GM23248 (cell line): ENCODE results near the gene NHSL1. TPM values are rescaled to one million over a fixed set of nuclear protein-coding genes. Genes with fewer than 3 reads are reported as not detected.

Experiments used
- DNase-seq: peaks from one replicate; pipeline ENCODE4 v3.0.0-alpha.2; 2015
- H2AFZ ChIP-seq: fragments of 200-600 bp; sonication (generic); 2 replicates; pipeline ENCODE4 v1.6.1; 2016; ENCODE audit warnings: antibody characterized with exemption
- H3F3A ChIP-seq: fragments of 200-600 bp; sonication (generic); 2 replicates; pipeline ENCODE4 v1.6.1; 2016; ENCODE audit warnings: mild to moderate bottlenecking, antibody characterized with exemption, mixed run types; ENCODE audit not compliant: insufficient read depth
- H3K27ac ChIP-seq: fragments of 200-600 bp; sonication (generic); 2 replicates; pipeline ENCODE4 v1.5.1; 2016; ENCODE audit warnings: mild to moderate bottlenecking
- H3K27me3 ChIP-seq: fragments of 200-600 bp; sonication (generic); replicated peaks from 2 replicates; pipeline ENCODE4 v1.6.1; 2016; ENCODE audit warnings: mild to moderate bottlenecking; ENCODE audit not compliant: insufficient read depth
- H3K36me3 ChIP-seq: fragments of 200-600 bp; sonication (generic); 2 replicates; pipeline ENCODE4 v1.6.1; 2016; ENCODE audit warnings: low read depth, mild to moderate bottlenecking
- H3K4me1 ChIP-seq: fragments of 200-600 bp; sonication (generic); 2 replicates; pipeline ENCODE4 v1.6.1; 2016; ENCODE audit warnings: mild to moderate bottlenecking; ENCODE audit not compliant: insufficient read depth
- H3K4me2 ChIP-seq: fragments of 200-600 bp; sonication (generic); one replicate; pipeline ENCODE4 v1.6.1; 2016; ENCODE audit warnings: mild to moderate bottlenecking; ENCODE audit not compliant: unreplicated experiment
- H3K4me3 ChIP-seq: fragments of 200-600 bp; sonication (generic); 2 replicates; pipeline ENCODE4 v1.5.1; 2016; ENCODE audit warnings: mild to moderate bottlenecking
- H3K79me2 ChIP-seq: fragments of 200-600 bp; sonication (generic); 2 replicates; pipeline ENCODE4 v1.6.1; 2016; ENCODE audit warnings: mild to moderate bottlenecking; ENCODE audit not compliant: insufficient read depth
- H3K9ac ChIP-seq: fragments of 200-600 bp; sonication (generic); 2 replicates; pipeline ENCODE4 v1.6.1; 2016; ENCODE audit warnings: mild to moderate bottlenecking
- H3K9me2 ChIP-seq: fragments of 200-600 bp; sonication (generic); 2 replicates; pipeline ENCODE4 v1.6.1; 2016; ENCODE audit warnings: mixed run types, mild to moderate bottlenecking, moderate library complexity; ENCODE audit not compliant: insufficient read depth
- H3K9me3 ChIP-seq: fragments of 200-600 bp; sonication (generic); one replicate; pipeline ENCODE4 v1.6.1; 2017; ENCODE audit warnings: low read depth
- H4K20me1 ChIP-seq: fragments of 200-600 bp; sonication (generic); 2 replicates; pipeline ENCODE4 v1.6.0; 2016; ENCODE audit not compliant: insufficient read depth
- EZH2 ChIP-seq: fragments of 200-600 bp; sonication (generic); IDR thresholded peaks from 2 replicates; pipeline ENCODE4 v1.6.1; 2018; ENCODE audit warnings: antibody characterized with exemption, mild to moderate bottlenecking; ENCODE audit not compliant: insufficient read depth, poor library complexity, severe bottlenecking
- EZH2phosphoT487 ChIP-seq: fragments of 200-600 bp; sonication (generic); IDR thresholded peaks from 2 replicates; pipeline ENCODE4 v1.6.1; 2018; ENCODE audit warnings: antibody characterized with exemption, moderate library complexity, mild to moderate bottlenecking, low read depth; ENCODE audit not compliant: insufficient read depth
- WGBS, 2 experiments: methylation state at CpG; one replicate each; pipeline ENCODE4 v1.1.6; 2015 to 2017; ENCODE audit warnings: low lambda C conversion rate in 2 of 2, low coverage in 1 of 2; ENCODE audit errors: missing lambda C conversion rate in 2 of 2; 5-methylcytosine and 5-hydroxymethylcytosine counted together
- in situ Hi-C: fragments of 300-500 bp; cut with MboI; formaldehyde crosslinking; loops from 2 replicates; pipeline ENCODE4 v1.15.0; 2020
- polyA plus RNA-seq: library from polyadenylated mRNA; unstranded; fragments of >200 nt; fragmentation: Nextera tagmentation; extraction: Ambion mirVana; gene quantifications from 2 replicates; pipeline ENCODE4 v1.2.1, GENCODE V29; 2016
- total RNA-seq: library from RNA; depleted of rRNA; stranded (reverse); fragments of >200 nt; shearing (Covaris generic); gene quantifications from 2 replicates; pipeline ENCODE4 v1.2.3, GENCODE V29; 2014

The NHSL1 gene
- total and polyA plus RNA-seq, 2 experiments from 2014 or later: 3.3 to 9.4 TPM

DNA sequence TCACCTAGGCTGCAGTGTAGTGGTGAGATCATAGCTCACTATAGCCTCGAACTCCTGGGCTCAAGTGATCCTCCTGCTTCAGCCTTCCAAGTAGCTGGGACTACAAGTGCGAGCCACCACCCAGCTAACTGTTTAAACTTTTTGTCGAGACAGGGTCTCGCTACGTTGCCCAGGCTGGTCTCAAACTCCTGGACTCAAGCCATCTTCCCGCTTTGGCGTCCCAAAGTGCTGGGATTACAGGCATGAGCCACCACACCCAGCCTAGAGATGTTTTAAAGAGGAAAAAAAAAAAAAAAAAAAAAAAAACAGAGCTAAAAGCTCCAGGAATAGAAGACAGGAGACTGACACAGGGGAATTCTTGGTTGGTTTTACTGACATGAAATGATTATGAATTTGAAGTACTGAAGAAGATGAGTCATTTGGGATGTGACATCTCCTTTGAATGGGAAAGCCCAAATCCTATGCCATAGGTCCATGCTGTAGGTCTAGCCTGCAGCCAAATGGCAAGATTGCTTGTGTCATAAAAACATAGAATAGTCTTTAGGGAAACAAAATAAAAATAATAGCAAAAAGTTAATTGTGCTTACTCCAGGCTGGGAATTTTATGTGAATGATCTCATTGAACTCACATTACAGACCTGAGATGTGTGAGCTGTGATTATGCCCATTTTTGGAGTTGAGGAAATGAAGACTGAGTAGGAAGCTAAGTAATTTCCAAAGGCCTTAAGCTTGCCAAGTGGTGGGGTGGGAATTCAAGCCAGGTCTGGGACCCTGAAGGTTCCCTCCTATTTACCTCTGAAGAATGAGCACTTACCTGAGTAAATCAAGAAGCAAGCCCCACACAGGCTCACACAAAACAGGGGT is 24.3 kb upstream of the NHSL1 start:
- Histone ChIP-seq H3K9me2 (no peaks in the 10 kb centered on the region), H3K27ac (no peak overlapping the region), H3K79me2 (no peaks in the 10 kb centered on the region), H3F3A (no peaks in the 10 kb centered on the region), H3K36me3 (no peaks in the 10 kb centered on the region), H3K9ac (no peak overlapping the region), H2AFZ (no peak overlapping the region), H3K4me3 (no peak overlapping the region), H3K9me3 (no peaks in the 10 kb centered on the region), H3K4me2 (no peak overlapping the region), H3K27me3 (no peaks in the 10 kb centered on the region), H4K20me1 (no peaks in the 10 kb centered on the region), H3K4me1 (no peaks in the 10 kb centered on the region)
- in situ Hi-C loops: loop anchor here (25.0 kb wide), 1 partner anchor 411 kb away; the partner anchor contains the start of gene PERP
- TF ChIP-seq EZH2phosphoT487: no peak
- 79 to 82% methylated on average over 7 of the region's 7 CpGs for WGBS, 2 experiments
- no peak for DNase-seq

DNA sequence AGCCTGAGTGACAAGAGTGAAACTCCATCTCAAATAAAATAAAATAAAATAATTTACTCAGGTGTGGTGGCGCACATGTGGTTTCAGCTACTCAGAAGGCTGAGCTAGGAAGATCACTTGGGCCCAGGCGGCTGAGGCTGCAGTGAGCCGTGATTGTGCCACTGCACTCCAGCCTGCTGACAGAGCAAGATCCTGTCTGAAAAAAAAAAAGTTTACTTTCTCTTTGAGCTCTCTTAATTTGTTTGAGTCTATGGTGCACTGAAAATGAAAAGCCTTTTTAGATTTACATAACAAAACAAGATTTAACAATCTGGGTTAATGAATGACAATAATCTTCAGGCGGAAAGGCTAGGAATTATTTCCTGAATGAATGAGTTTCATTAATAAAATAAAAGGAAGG is 23.3 kb upstream of the NHSL1 start:
- Histone ChIP-seq H4K20me1 (no peaks in the 10 kb centered on the region), H3K4me1 (no peaks in the 10 kb centered on the region), H3K79me2 (no peaks in the 10 kb centered on the region), H3K36me3 (no peaks in the 10 kb centered on the region), H3K9me3 (no peaks in the 10 kb centered on the region), H3K27me3 (no peaks in the 10 kb centered on the region), H3K4me2 (no peak overlapping the region), H2AFZ (no peak overlapping the region), H3K27ac (no peak overlapping the region), H3K9ac (no peak overlapping the region), H3K4me3 (no peak overlapping the region), H3K9me2 (no peaks in the 10 kb centered on the region), H3F3A (no peaks in the 10 kb centered on the region)
- no peak for DNase-seq
- in situ Hi-C loops: loop anchor here (25.0 kb wide), 1 partner anchor 410 kb away; the partner anchor contains the start of gene PERP
- TF ChIP-seq EZH2 (no peak), EZH2phosphoT487 (no peak)
- 97 to 98% methylated on average over 4 of the region's 4 CpGs for WGBS, 2 experiments

DNA sequence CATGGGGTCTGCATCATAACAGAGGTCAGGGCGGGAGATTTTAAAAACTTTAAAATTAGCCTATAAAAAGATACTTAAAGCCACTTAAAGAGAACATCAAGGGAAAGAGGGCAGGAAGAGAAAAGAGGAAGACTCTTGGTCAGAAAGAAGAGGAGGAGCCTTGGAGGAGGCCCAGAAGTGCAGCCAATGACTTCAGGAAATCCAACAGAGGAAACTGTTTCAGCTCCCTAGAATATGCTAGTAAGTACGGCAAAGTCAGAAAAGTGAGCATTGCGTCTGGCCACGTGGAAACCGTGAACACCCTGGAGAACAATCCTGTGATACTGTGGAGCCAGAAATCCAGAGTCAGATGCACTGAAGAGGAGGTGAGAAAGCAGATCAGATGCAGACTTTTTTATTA is 22.5 kb upstream of the NHSL1 start:
- Histone ChIP-seq H3K4me1 (no peaks in the 10 kb centered on the region), H3K79me2 (no peaks in the 10 kb centered on the region), H3K9me2 (no peaks in the 10 kb centered on the region), H2AFZ (no peak overlapping the region), H3K36me3 (no peaks in the 10 kb centered on the region), H3K4me2 (no peak overlapping the region), H3F3A (no peaks in the 10 kb centered on the region), H3K27me3 (no peaks in the 10 kb centered on the region), H3K4me3 (no peak overlapping the region), H3K9ac (no peak overlapping the region), H4K20me1 (no peaks in the 10 kb centered on the region), H3K9me3 (no peaks in the 10 kb centered on the region), H3K27ac (no peak overlapping the region)
- 92 to 93% methylated on average over 5 of the region's 5 CpGs for WGBS, 2 experiments
- in situ Hi-C loops: loop anchor here (25.0 kb wide), 1 partner anchor 409 kb away; the partner anchor contains the start of gene PERP
- no peak for DNase-seq
- TF ChIP-seq EZH2: no peak
- no peak for TF ChIP-seq EZH2phosphoT487

DNA sequence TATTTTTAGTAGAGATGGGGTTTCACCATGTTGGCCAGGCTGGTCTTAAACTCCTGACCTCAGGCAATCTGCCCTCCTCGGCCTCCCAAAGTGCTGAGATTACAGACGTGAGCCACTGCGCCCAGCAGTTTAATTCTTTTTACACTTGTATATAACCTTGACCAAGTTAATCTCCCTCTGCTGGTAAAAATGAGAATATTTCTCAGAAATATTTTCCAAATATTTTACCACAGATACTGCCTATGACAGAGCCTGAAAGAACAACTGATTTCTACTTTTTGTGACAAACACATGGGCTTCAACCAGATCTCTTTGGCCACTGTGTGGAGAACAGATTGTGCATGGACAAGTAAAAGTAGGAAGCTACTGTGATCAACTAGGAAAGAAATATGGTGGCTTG is 21.2 kb upstream of the NHSL1 start:
- H3K4me2 ChIP-seq: no peak overlapping the region
- peak overlapping the region; percentile 47; the same call in 1 of the 2 replicates for H2AFZ ChIP-seq
- H3K36me3 ChIP-seq: no peaks in the 10 kb centered on the region
- H4K20me1 ChIP-seq: no peaks in the 10 kb centered on the region
- H3K4me3 ChIP-seq: no peak overlapping the region
- peak; percentile 60 for DNase-seq
- no peaks in the 10 kb centered on the region for H3K27me3 ChIP-seq
- no peaks in the 10 kb centered on the region for H3K4me1 ChIP-seq
- no peak overlapping the region for H3K27ac ChIP-seq
- H3K9me2 ChIP-seq: no peaks in the 10 kb centered on the region
- 7 to 12% methylated on average over 3 of the region's 3 CpGs for WGBS, 2 experiments
- no peaks in the 10 kb centered on the region for H3K9me3 ChIP-seq
- in situ Hi-C loops: loop anchor here (25.0 kb wide), 1 partner anchor 408 kb away; the partner anchor contains the start of gene PERP
- H3F3A ChIP-seq: no peaks in the 10 kb centered on the region
- TF ChIP-seq EZH2phosphoT487: no peak
- TF ChIP-seq EZH2: no peak
- H3K9ac ChIP-seq: no peak overlapping the region
- H3K79me2 ChIP-seq: no peaks in the 10 kb centered on the region
